ENCODE results near the gene HOOK2. TPM values are rescaled to one million over a fixed set of nuclear protein-coding genes. Genes with fewer than 3 reads are reported as not detected.

Gene HOOK2
- total and polyA plus RNA-seq, 9 of the 15 experiments (the other 6 are each of a cell fraction or from before 2014, with no cell fraction given), result 1.3 to 17.2 (median 9.9) TPM

DNA sequence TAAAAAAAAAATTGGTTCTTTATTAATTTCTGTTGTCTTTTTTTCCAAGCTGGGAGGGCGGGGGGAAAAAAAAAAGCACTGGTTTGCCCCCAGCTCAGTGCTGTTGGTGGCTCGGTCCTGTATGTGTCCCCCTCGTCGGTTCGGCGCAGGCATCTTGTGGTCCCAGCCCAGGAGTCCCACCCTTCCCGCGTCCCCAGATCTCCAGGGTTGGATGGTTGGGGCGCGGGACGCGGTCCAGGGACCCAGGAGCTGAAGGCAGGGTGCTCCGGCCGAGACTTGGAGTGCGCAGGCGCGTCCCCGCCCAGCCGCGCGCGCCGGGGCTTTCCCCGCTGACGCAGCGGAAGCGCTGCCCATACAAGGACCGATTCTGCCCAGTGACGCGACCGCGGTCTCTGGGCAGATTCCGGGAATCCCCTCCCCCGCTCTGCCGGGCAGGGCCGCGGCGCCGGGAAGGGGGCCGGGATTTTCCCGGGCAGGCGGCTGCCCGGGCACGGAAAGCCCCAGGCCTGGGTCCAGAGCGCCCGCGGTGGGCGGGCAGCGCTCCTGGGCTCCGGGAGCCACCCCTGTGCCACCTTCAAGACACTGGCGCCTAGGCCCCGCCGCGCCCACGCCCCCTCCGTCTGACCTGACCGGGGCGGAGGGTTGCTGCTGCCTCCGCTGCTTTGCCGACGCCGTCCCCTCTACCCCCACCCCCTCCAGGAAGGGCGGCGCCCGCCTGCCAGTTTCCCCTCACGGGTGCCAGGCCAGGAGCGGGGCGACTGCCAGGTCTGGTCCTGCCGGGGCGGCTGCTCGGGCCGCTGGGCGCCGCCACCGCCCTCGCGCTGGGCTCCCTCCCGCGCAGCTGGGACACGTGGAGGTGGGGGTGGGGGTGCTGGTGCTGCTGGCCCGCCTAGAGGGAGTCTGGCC lies 18.2 kb upstream of the HOOK2 start (continued):
- TF ChIP-seq SP2 (IDR thresholded peaks at IDR 0.05; ENCODE audit: extremely low read depth, low read depth, low read length, poor library complexity, severe bottlenecking), result no peak
- TF ChIP-seq SP1 (CRISPR knock-in tag; IDR thresholded peaks at IDR 0.05), result peak; percentile 87
- no peak for TF ChIP-seq BRCA1 (IDR thresholded peaks at IDR 0.05)
- no peak for TF ChIP-seq BRCA1 (CRISPR knock-in tag; IDR thresholded peaks at IDR 0.05)
- no peak for TF ChIP-seq ZNF3 (CRISPR knock-in tag; IDR thresholded peaks at IDR 0.05)
- TF ChIP-seq RBM17 (IDR thresholded peaks at IDR 0.05; ENCODE audit: borderline replicate concordance, low read depth, low read length), result no peak
- TF ChIP-seq, protein P1, sequence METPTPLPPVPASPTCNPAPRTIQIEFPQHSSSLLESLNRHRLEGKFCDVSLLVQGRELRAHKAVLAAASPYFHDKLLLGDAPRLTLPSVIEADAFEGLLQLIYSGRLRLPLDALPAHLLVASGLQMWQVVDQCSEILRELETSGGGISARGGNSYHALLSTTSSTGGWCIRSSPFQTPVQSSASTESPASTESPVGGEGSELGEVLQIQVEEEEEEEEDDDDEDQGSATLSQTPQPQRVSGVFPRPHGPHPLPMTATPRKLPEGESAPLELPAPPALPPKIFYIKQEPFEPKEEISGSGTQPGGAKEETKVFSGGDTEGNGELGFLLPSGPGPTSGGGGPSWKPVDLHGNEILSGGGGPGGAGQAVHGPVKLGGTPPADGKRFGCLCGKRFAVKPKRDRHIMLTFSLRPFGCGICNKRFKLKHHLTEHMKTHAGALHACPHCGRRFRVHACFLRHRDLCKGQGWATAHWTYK (CRISPR knock-in tag; IDR thresholded peaks at IDR 0.05), result peak; percentile 88
- TF ChIP-seq POLR3A (IDR thresholded peaks at IDR 0.05; ENCODE audit: borderline replicate concordance, extremely low read depth, insufficient read depth, insufficient read length), result no peak
- peak; percentile 24; the same call in 1 of the 2 replicates for TF ChIP-seq PHF8 (IDR thresholded peaks at IDR 0.05; ENCODE audit: borderline replicate concordance, low read length)
- peak; percentile 95 for TF ChIP-seq HNRNPK (IDR thresholded peaks at IDR 0.05; ENCODE audit: low read depth, low read length, poor library complexity, severe bottlenecking)
- TF ChIP-seq, protein P2, sequence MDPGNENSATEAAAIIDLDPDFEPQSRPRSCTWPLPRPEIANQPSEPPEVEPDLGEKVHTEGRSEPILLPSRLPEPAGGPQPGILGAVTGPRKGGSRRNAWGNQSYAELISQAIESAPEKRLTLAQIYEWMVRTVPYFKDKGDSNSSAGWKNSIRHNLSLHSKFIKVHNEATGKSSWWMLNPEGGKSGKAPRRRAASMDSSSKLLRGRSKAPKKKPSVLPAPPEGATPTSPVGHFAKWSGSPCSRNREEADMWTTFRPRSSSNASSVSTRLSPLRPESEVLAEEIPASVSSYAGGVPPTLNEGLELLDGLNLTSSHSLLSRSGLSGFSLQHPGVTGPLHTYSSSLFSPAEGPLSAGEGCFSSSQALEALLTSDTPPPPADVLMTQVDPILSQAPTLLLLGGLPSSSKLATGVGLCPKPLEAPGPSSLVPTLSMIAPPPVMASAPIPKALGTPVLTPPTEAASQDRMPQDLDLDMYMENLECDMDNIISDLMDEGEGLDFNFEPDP (CRISPR knock-in tag; IDR thresholded peaks at IDR 0.05), result 0 out of 2 replicates have a peak, but pooled peaks have one; percentile 9
- TF ChIP-seq TCF7L2 (IDR thresholded peaks at IDR 0.05; ENCODE audit: low read depth, low read length), result no peak
- peak; percentile 70 for TF ChIP-seq SMAD4 (CRISPR knock-in tag; conservative IDR thresholded peaks at IDR 0.05)
- no peak for TF ChIP-seq ZKSCAN8 (CRISPR knock-in tag; IDR thresholded peaks at IDR 0.05)
- no peak for TF ChIP-seq KDM4B (IDR thresholded peaks at IDR 0.05; ENCODE audit: borderline replicate concordance in 2 of 2, low read depth in 1 of 2)
- peak; percentile 64 for TF ChIP-seq FOXJ2 (tag; IDR thresholded peaks at IDR 0.05)
- TF ChIP-seq, protein P3, sequence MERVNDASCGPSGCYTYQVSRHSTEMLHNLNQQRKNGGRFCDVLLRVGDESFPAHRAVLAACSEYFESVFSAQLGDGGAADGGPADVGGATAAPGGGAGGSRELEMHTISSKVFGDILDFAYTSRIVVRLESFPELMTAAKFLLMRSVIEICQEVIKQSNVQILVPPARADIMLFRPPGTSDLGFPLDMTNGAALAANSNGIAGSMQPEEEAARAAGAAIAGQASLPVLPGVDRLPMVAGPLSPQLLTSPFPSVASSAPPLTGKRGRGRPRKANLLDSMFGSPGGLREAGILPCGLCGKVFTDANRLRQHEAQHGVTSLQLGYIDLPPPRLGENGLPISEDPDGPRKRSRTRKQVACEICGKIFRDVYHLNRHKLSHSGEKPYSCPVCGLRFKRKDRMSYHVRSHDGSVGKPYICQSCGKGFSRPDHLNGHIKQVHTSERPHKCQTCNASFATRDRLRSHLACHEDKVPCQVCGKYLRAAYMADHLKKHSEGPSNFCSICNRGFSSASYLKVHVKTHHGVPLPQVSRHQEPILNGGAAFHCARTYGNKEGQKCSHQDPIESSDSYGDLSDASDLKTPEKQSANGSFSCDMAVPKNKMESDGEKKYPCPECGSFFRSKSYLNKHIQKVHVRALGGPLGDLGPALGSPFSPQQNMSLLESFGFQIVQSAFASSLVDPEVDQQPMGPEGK (CRISPR knock-in tag; IDR thresholded peaks at IDR 0.05; ENCODE audit: borderline replicate concordance), result no peak
- 0 out of 2 replicates have a peak, but pooled peaks have one; percentile 32 for TF ChIP-seq SMAD3 (CRISPR knock-in tag; conservative IDR thresholded peaks at IDR 0.05)
- TF ChIP-seq HEY1 (CRISPR knock-in tag; IDR thresholded peaks at IDR 0.05; ENCODE audit: borderline replicate concordance), result no peak
